Endodermal cell (in vitro differentiated cells): Measurements from ENCODE around the gene AHDC1. TPM values are rescaled to one million over a fixed set of nuclear protein-coding genes. Genes with fewer than 3 reads are reported as not detected.
A peak's percentile ranks its signal among the peaks of the same experiment; 100 is the strongest.

ENCODE experiments used
- DNase-seq: peaks from one replicate; pipeline ENCODE4 v3.0.0-alpha.2; 2017
- H3K27ac ChIP-seq: 2 replicates; pipeline ENCODE4 v1.5.1; 2013; ENCODE audit warnings: mild to moderate bottlenecking, low read depth, low read length, moderate library complexity
- H3K27me3 ChIP-seq: 2 replicates; pipeline ENCODE4 v1.6.1; 2013; ENCODE audit warnings: mild to moderate bottlenecking, low read length, moderate library complexity; ENCODE audit not compliant: insufficient read depth, control insufficient read depth, poor library complexity, severe bottlenecking
- H3K36me3 ChIP-seq: 2 replicates; pipeline ENCODE4 v1.7.0; 2013; ENCODE audit warnings: mild to moderate bottlenecking, low read length, moderate library complexity; ENCODE audit not compliant: control insufficient read depth, insufficient read depth
- H3K4me1 ChIP-seq: one replicate; pipeline ENCODE4 v1.7.0; 2013; ENCODE audit warnings: low read length; ENCODE audit not compliant: control insufficient read depth, insufficient read depth
- H3K4me3 ChIP-seq: 2 replicates; pipeline ENCODE4 v1.5.1; 2013; ENCODE audit warnings: mild to moderate bottlenecking, low read length, moderate library complexity
- H3K9ac ChIP-seq: 2 replicates; pipeline ENCODE4 v1.6.1; 2013; ENCODE audit warnings: mild to moderate bottlenecking, low read length, moderate library complexity; ENCODE audit not compliant: poor library complexity, severe bottlenecking; ENCODE audit errors: extremely low read depth
- H3K9me3 ChIP-seq: 2 replicates; pipeline ENCODE4 v1.6.1; 2013; ENCODE audit warnings: mild to moderate bottlenecking, low read length, moderate library complexity; ENCODE audit not compliant: control insufficient read depth
- H3K27ac Mint-ChIP-seq: 2 replicates; pipeline ENCODE4 v1.8.0; 2020; ENCODE audit warnings: mixed read lengths
- H3K27me3 Mint-ChIP-seq: 2 replicates; pipeline ENCODE4 v1.8.0; 2021; ENCODE audit warnings: mild to moderate bottlenecking, mixed read lengths; ENCODE audit not compliant: insufficient read depth
- H3K36me3 Mint-ChIP-seq: 2 replicates; pipeline ENCODE4 v1.8.0; 2020; ENCODE audit warnings: low read depth, mixed read lengths
- H3K4me1 Mint-ChIP-seq: 2 replicates; pipeline ENCODE4 v1.8.0; 2020; ENCODE audit warnings: mixed read lengths
- H3K4me3 Mint-ChIP-seq: 2 replicates; pipeline ENCODE4 v1.8.0; 2020; ENCODE audit warnings: mild to moderate bottlenecking, moderate library complexity, mixed read lengths
- H3K9me3 Mint-ChIP-seq: 2 replicates; pipeline ENCODE4 v1.8.0; 2020; ENCODE audit warnings: mild to moderate bottlenecking, mixed read lengths
- CTCF ChIP-seq: fragments of 200-600 bp; sonication (generic); conservative IDR thresholded peaks from 2 replicates; pipeline ENCODE4 v1.5.0; 2021; ENCODE audit warnings: antibody characterized with exemption, mild to moderate bottlenecking
- WGBS, 2 experiments: methylation state at CpG; one replicate each; pipeline versions ENCODE4 v1.1.5 to v1.1.7; 2013; ENCODE audit warnings: missing lambda C conversion rate in 2 of 2, mixed read lengths in 1 of 2; ENCODE audit not compliant: insufficient coverage in 1 of 2, insufficient read length in 1 of 2; 5-methylcytosine and 5-hydroxymethylcytosine counted together
- total RNA-seq, 2 donors: library from RNA; stranded (reverse); fragmentation: NEBNext Ultra II Directional in 1 of 2; extraction: Animal tissue kit (Norgen Biotek cat#: 25700) in 1 of 2; gene quantifications; 2 replicates in 1 of 2; 3 replicates in 1 of 2; pipeline ENCODE4 v1.2.1, GENCODE V29; 2021

The AHDC1 gene
- total RNA-seq, 2 donors from 2014 or later, result 39.3 to 41.2 TPM

GRCh38 chr1:27492796-27493195, 111.1 kb downstream of the AHDC1 start:
- no peaks in the 10 kb centered on the region for H3K27me3 Mint-ChIP-seq
- 90 to 94% methylated on average over 2 to 3 of the region's 3 CpGs for WGBS, 2 experiments
- TF ChIP-seq CTCF, result no peak
- H3K4me3 ChIP-seq, result no peak overlapping the region
- no peak overlapping the region for H3K4me3 Mint-ChIP-seq
- peaks cover 19% of the 10 kb centered on the region for H3K4me1 Mint-ChIP-seq
- no peaks in the 10 kb centered on the region for H3K9me3 Mint-ChIP-seq
- H3K27ac ChIP-seq, result no peak overlapping the region
- no peaks in the 10 kb centered on the region for H3K9me3 ChIP-seq
- no peaks in the 10 kb centered on the region for H3K27me3 ChIP-seq
- H3K36me3 Mint-ChIP-seq, result no peaks in the 10 kb centered on the region
- H3K36me3 ChIP-seq, result no peaks in the 10 kb centered on the region
- DNase-seq, result no peak
- H3K27ac Mint-ChIP-seq, result no peak overlapping the region
- H3K4me1 ChIP-seq, result no peaks in the 10 kb centered on the region
- no peak overlapping the region for H3K9ac ChIP-seq

- no peak for DNase-seq
- no peaks in the 10 kb centered on the region for H3K9me3 ChIP-seq
- H3K9me3 Mint-ChIP-seq, result no peaks in the 10 kb centered on the region
- H3K4me1 Mint-ChIP-seq, result peaks cover 19% of the 10 kb centered on the region
- 74 to 89% methylated on average over 8 to 9 of the region's 9 CpGs for WGBS, 2 experiments
- H3K4me3 Mint-ChIP-seq, result no peak overlapping the region
- no peak for TF ChIP-seq CTCF
- H3K27ac ChIP-seq, result peak overlapping the region; percentile 66
- H3K27ac Mint-ChIP-seq, result no peak overlapping the region
- no peaks in the 10 kb centered on the region for H3K36me3 Mint-ChIP-seq
- H3K36me3 ChIP-seq, result no peaks in the 10 kb centered on the region
- no peaks in the 10 kb centered on the region for H3K27me3 ChIP-seq
- no peak overlapping the region for H3K9ac ChIP-seq
- no peaks in the 10 kb centered on the region for H3K4me1 ChIP-seq
- no peak overlapping the region for H3K4me3 ChIP-seq
- no peaks in the 10 kb centered on the region for H3K27me3 Mint-ChIP-seq
These were observed 111.9 kb downstream of the AHDC1 start for GRCh38 chr1:27491748-27492700.

- Histone ChIP-seq H3K27ac (peak within 1 kb of the TSS; percentile 96), H3K9ac (peak within 1 kb of the TSS; percentile 89), H3K36me3 (peaks cover 5% of the 10 kb centered on the region), H3K9me3 (no peaks in the 10 kb centered on the region), H3K27me3 (no peaks in the 10 kb centered on the region), H3K4me3 (peak within 1 kb of the TSS; percentile 93), H3K4me1 (no peaks in the 10 kb centered on the region)
- WGBS, 2 experiments, result 6 to 10% methylated on average over 16 to 50 of the region's 50 CpGs
- Mint-ChIP-seq H3K27ac (peak within 1 kb of the TSS; percentile 100), H3K27me3 (no peaks in the 10 kb centered on the region), H3K9me3 (no peaks in the 10 kb centered on the region), H3K4me1 (peaks cover 12% of the 10 kb centered on the region), H3K4me3 (peak within 1 kb of the TSS; percentile 89), H3K36me3 (peaks cover under 1% of the 10 kb centered on the region)
- peak; percentile 99 for DNase-seq
- peak; percentile 22 for TF ChIP-seq CTCF
These were observed 113.8 kb downstream of the AHDC1 start, which contains the start of gene WASF2 for GRCh38 chr1:27489973-27490741. Gene WASF2, minus strand, starts transcription at chr1:27490167. Its CDS starts 61,277 bp downstream, at chr1:27428890.
